ENCODE data around the gene SLC9A7.

Gene SLC9A7

GRCh38 chrX:46698691-46699090, 60.2 kb downstream of the SLC9A7 start:
- DNase-seq, result no peak

- DNase-seq, result no peak
These were observed 63.4 kb downstream of the SLC9A7 start for GRCh38 chrX:46695491-46695890.

GRCh38 chrX:46694549-46694948, 64.4 kb downstream of the SLC9A7 start:
- no peak for DNase-seq

GRCh38 chrX:46693149-46693548, 65.8 kb downstream of the SLC9A7 start:
- no peak for DNase-seq

- DNase-seq, result no peak
These were observed 68.1 kb downstream of the SLC9A7 start for GRCh38 chrX:46690818-46691217.

GRCh38 chrX:46687619-46688018, 71.3 kb downstream of the SLC9A7 start:
- no peak for DNase-seq

- DNase-seq, result no peak
These were observed 72.8 kb downstream of the SLC9A7 start for GRCh38 chrX:46686003-46686645.

- DNase-seq, result no peak
These were observed 75.9 kb downstream of the SLC9A7 start for GRCh38 chrX:46683048-46683447.

GRCh38 chrX:46681849-46682248, 77.1 kb downstream of the SLC9A7 start:
- no peak for DNase-seq

- no peak for DNase-seq
These were observed 80.7 kb downstream of the SLC9A7 start for GRCh38 chrX:46678232-46678631.

GRCh38 chrX:46676399-46677356, 82.2 kb downstream of the SLC9A7 start:
- DNase-seq, result no peak

GRCh38 chrX:46673620-46674359, 85.1 kb downstream of the SLC9A7 start:
- no peak for DNase-seq

- no peak for DNase-seq
These were observed 88.6 kb downstream of the SLC9A7 start for GRCh38 chrX:46670316-46670715.

GRCh38 chrX:46666831-46667230, 92.1 kb downstream of the SLC9A7 start:
- no peak for DNase-seq

- no peak for DNase-seq
These were observed 93.4 kb downstream of the SLC9A7 start for GRCh38 chrX:46665232-46666152.

- no peak for DNase-seq
These were observed 96.5 kb downstream of the SLC9A7 start for GRCh38 chrX:46662188-46662958.

- DNase-seq, result no peak
These were observed 105.4 kb downstream of the SLC9A7 start for GRCh38 chrX:46653482-46653881.

GRCh38 chrX:46649421-46650260, 109.3 kb downstream of the SLC9A7 start:
- no peak for DNase-seq

- no peak for DNase-seq
These were observed 110.3 kb downstream of the SLC9A7 start for GRCh38 chrX:46648660-46649059.

GRCh38 chrX:46647251-46647650, 111.7 kb downstream of the SLC9A7 start:
- no peak for DNase-seq

GRCh38 chrX:46645614-46646013, 113.3 kb downstream of the SLC9A7 start:
- DNase-seq, result no peak
